Large intestine (tissue), 3 donors: ENCODE measurements around the gene BCKDK. TPM values are rescaled to one million over a fixed set of nuclear protein-coding genes. Genes with fewer than 3 reads are reported as not detected.

Experiments used
- DNase-seq, 2 donors: peaks; one replicate each; pipeline versions ENCODE4 v3.0.0 to v3.0.0-alpha.2; 2013
- H3K27ac ChIP-seq: one replicate; pipeline ENCODE4 v1.5.1; 2013; ENCODE audit warnings: low read length
- H3K27me3 ChIP-seq: 2 replicates; pipeline ENCODE4 v1.6.1; 2013; ENCODE audit warnings: low read length; ENCODE audit not compliant: control insufficient read depth, insufficient read depth
- H3K36me3 ChIP-seq: 2 replicates; pipeline ENCODE4 v1.6.1; 2013; ENCODE audit warnings: low read length; ENCODE audit not compliant: control insufficient read depth, insufficient read depth
- H3K4me1 ChIP-seq: one replicate; pipeline ENCODE4 v1.6.1; 2013; ENCODE audit warnings: low read length; ENCODE audit not compliant: control insufficient read depth, insufficient read depth
- H3K4me3 ChIP-seq: one replicate; pipeline ENCODE4 v1.5.1; 2013; ENCODE audit warnings: low read length
- H3K9me3 ChIP-seq: one replicate; pipeline ENCODE4 v1.6.1; 2013; ENCODE audit warnings: mild to moderate bottlenecking, low read depth, low read length, moderate library complexity; ENCODE audit not compliant: control insufficient read depth
- WGBS: methylation state at CpG from one replicate; pipeline ENCODE4 v1.1.5; 2013; ENCODE audit warnings: low lambda C conversion rate; ENCODE audit not compliant: insufficient coverage; 5-methylcytosine and 5-hydroxymethylcytosine counted together
- polyA plus RNA-seq: library from polyadenylated mRNA; unstranded; fragments of 120-200 nt; gene quantifications from one replicate; pipeline ENCODE4 v1.2.1, GENCODE V29; 2013

BCKDK gene
- polyA plus RNA-seq, 1 donor = 26.5 TPM

- Histone ChIP-seq H3K27ac (no peak overlapping the region), H3K4me1 (no peaks in the 10 kb centered on the region), H3K36me3 (peaks cover 49% of the 10 kb centered on the region), H3K27me3 (no peaks in the 10 kb centered on the region), H3K9me3 (no peaks in the 10 kb centered on the region), H3K4me3 (no peak overlapping the region)
- 93% methylated on average over 5 of the region's 18 CpGs for WGBS
- no peak for DNase-seq
Observed at GRCh38 chr16:31085873-31086628, 22.1 kb upstream of the BCKDK start.

GRCh38 chr16:31086629-31086906, 21.6 kb upstream of the BCKDK start:
- Histone ChIP-seq H3K36me3 (peaks cover 47% of the 10 kb centered on the region), H3K4me1 (no peaks in the 10 kb centered on the region), H3K4me3 (no peak overlapping the region), H3K27ac (no peak overlapping the region), H3K27me3 (no peaks in the 10 kb centered on the region), H3K9me3 (no peaks in the 10 kb centered on the region)
- no CpG with 5 or more reads among the region's 6 CpGs for WGBS
- no peak for DNase-seq

GRCh38 chr16:31087481-31087880, 20.7 kb upstream of the BCKDK start:
- Histone ChIP-seq H3K4me3 (no peak overlapping the region), H3K4me1 (no peaks in the 10 kb centered on the region), H3K27me3 (no peaks in the 10 kb centered on the region), H3K9me3 (no peaks in the 10 kb centered on the region), H3K27ac (no peak overlapping the region), H3K36me3 (peaks cover 38% of the 10 kb centered on the region)
- no CpG with 5 or more reads among the region's 8 CpGs for WGBS
- DNase-seq = no peak

- Histone ChIP-seq H3K4me1 (no peaks in the 10 kb centered on the region), H3K27ac (no peak overlapping the region), H3K36me3 (peaks cover 34% of the 10 kb centered on the region), H3K9me3 (no peaks in the 10 kb centered on the region), H3K27me3 (no peaks in the 10 kb centered on the region), H3K4me3 (no peak overlapping the region)
- no CpG with 5 or more reads among the region's 5 CpGs for WGBS
- DNase-seq = no peak
Observed at GRCh38 chr16:31087971-31088370, 20.2 kb upstream of the BCKDK start.

GRCh38 chr16:31088459-31089183, 19.6 kb upstream of the BCKDK start, which contains the start of gene PRSS53:
PRSS53 (minus strand) TSS chr16:31088943; CDS start chr16:31088809, 134 bp downstream.
- Histone ChIP-seq H3K9me3 (no peaks in the 10 kb centered on the region), H3K4me1 (peaks cover 3% of the 10 kb centered on the region), H3K4me3 (no peak within 1 kb of the TSS), H3K36me3 (peaks cover 31% of the 10 kb centered on the region), H3K27ac (no peak within 1 kb of the TSS), H3K27me3 (no peaks in the 10 kb centered on the region)
- DNase-seq = no peak
- no CpG with 5 or more reads among the region's 15 CpGs for WGBS

- no peaks in the 10 kb centered on the region for H3K9me3 ChIP-seq
- no peak overlapping the region for H3K4me3 ChIP-seq
- H3K36me3 ChIP-seq = peaks cover 27% of the 10 kb centered on the region
- no peaks in the 10 kb centered on the region for H3K27me3 ChIP-seq
- H3K27ac ChIP-seq = no peak overlapping the region
- no peak for DNase-seq
- peaks cover 8% of the 10 kb centered on the region for H3K4me1 ChIP-seq
- WGBS = no CpG with 5 or more reads among the region's 8 CpGs
Observed at GRCh38 chr16:31089199-31089598, 19.0 kb upstream of the BCKDK start.

- no peak overlapping the region for H3K4me3 ChIP-seq
- no CpG with 5 or more reads among the region's 2 CpGs for WGBS
- H3K27me3 ChIP-seq = no peaks in the 10 kb centered on the region
- no peak for DNase-seq
- peaks cover 8% of the 10 kb centered on the region for H3K4me1 ChIP-seq
- H3K36me3 ChIP-seq = peaks cover 16% of the 10 kb centered on the region
- H3K27ac ChIP-seq = no peak overlapping the region
- peaks cover 5% of the 10 kb centered on the region for H3K9me3 ChIP-seq
Observed at GRCh38 chr16:31090540-31090939, 17.6 kb upstream of the BCKDK start.

GRCh38 chr16:31092330-31092729, 15.9 kb upstream of the BCKDK start:
- Histone ChIP-seq H3K9me3 (peaks cover 5% of the 10 kb centered on the region), H3K4me1 (peaks cover 8% of the 10 kb centered on the region), H3K4me3 (no peak overlapping the region), H3K27me3 (no peaks in the 10 kb centered on the region), H3K36me3 (peaks cover 16% of the 10 kb centered on the region), H3K27ac (no peak overlapping the region)
- no peak for DNase-seq
- WGBS = 80% methylated on average over 1 of the region's 5 CpGs

- Histone ChIP-seq H3K4me3 (peak overlapping the region; percentile 85), H3K27ac (no peak overlapping the region), H3K9me3 (peaks cover 5% of the 10 kb centered on the region), H3K4me1 (peaks cover 8% of the 10 kb centered on the region), H3K27me3 (no peaks in the 10 kb centered on the region), H3K36me3 (peaks cover 13% of the 10 kb centered on the region)
- WGBS = no CpG with 5 or more reads among the region's 17 CpGs
- peak in 1 of 2 donors; percentile 48 for DNase-seq
Observed at GRCh38 chr16:31093132-31093703, 15.0 kb upstream of the BCKDK start.

- DNase-seq = no peak
- WGBS = no CpG with 5 or more reads among the region's 20 CpGs
- Histone ChIP-seq H3K27ac (peak overlapping the region; percentile 88), H3K27me3 (no peaks in the 10 kb centered on the region), H3K9me3 (peaks cover 5% of the 10 kb centered on the region), H3K4me1 (peaks cover 8% of the 10 kb centered on the region), H3K36me3 (peaks cover 11% of the 10 kb centered on the region), H3K4me3 (peak overlapping the region; percentile 85)
Observed at GRCh38 chr16:31094088-31094423, 14.1 kb upstream of the BCKDK start.
